HCT116 (cell line): ENCODE measurements around the gene REXO4. TPM values are rescaled to one million over a fixed set of nuclear protein-coding genes. Genes with fewer than 3 reads are reported as not detected.

Experiments used
- ATAC-seq: fragments of 200-7000 bp; cut with Tn5 transposase; 2 replicates; pipeline ENCODE4 v1.9.1; 2020; ENCODE audit warnings: mild to moderate bottlenecking, moderate library complexity
- BruUV-seq: library from RNA; stranded (reverse); fragments of 400-500 nt; replicated peaks from 2 replicates; lab custom pipeline; 2021; lab: Mats Ljungman, UMichigan
- CTCF ChIA-PET: fragments of 300-600 bp; sonication (Branson Sonifier 250); formaldehyde crosslinking; loops from one replicate; lab custom pipeline; 2021; ENCODE audit warnings: antibody characterized with exemption; lab: Charles Lee
- POLR2A ChIA-PET: fragments of 300-600, 350-600 bp; sonication (Branson Sonifier 250); formaldehyde crosslinking; loops from one replicate; lab custom pipeline; 2021; ENCODE audit warnings: antibody characterized with exemption; lab: Charles Lee
- RAD21 ChIA-PET, 2 experiments: fragments of 300-600 bp; sonication (Branson Sonifier 250); formaldehyde crosslinking; loops; one replicate each; lab custom pipeline; 2023; ENCODE audit warnings: low total read pairs in 2 of 2; ENCODE audit not compliant: uncharacterized antibody in 2 of 2, unreplicated experiment in 2 of 2, low non-redundant PET in 1 of 2; lab: Charles Lee
- DNase-seq: peaks from one replicate; pipeline ENCODE4 v3.0.0-alpha.2; 2010; ENCODE audit warnings: low read depth, low spot score
- H2AFZ ChIP-seq: fragments of 200-600 bp; shearing (Covaris generic), sonication (generic); 2 replicates; pipeline ENCODE4 v1.6.1; 2017; ENCODE audit warnings: low read depth, mixed run types, mixed read lengths, antibody characterized with exemption, low read length; ENCODE audit not compliant: poor library complexity, severe bottlenecking
- H3K27ac ChIP-seq: 2 replicates; pipeline ENCODE4 v1.5.1; 2012; ENCODE audit warnings: low read depth, low read length
- H3K27me3 ChIP-seq: fragments of 200-600 bp; sonication (generic); 2 replicates; pipeline ENCODE4 v1.6.1; 2016; ENCODE audit warnings: mixed run types, low read length, mixed read lengths; ENCODE audit not compliant: insufficient read depth
- H3K36me3 ChIP-seq, 2 experiments: fragments of 200-500 bp in 1 of 2; fragments of 200-600 bp in 1 of 2; sonication (Bioruptor generic) in 1 of 2; sonication (generic) in 1 of 2; 2 replicates each; pipeline versions ENCODE4 v1.5.1 to v1.6.1; 2014 to 2016; ENCODE audit warnings: low read length in 2 of 2, inconsistent platforms in 1 of 2, mixed read lengths in 1 of 2, mixed run types in 1 of 2; ENCODE audit not compliant: insufficient read depth in 2 of 2, control insufficient read depth in 1 of 2
- H3K4me1 ChIP-seq, 2 experiments: fragments of 200-600 bp in 1 of 2; sonication (generic) in 1 of 2; 2 replicates each; pipeline versions ENCODE4 v1.5.1 to v1.6.1; 2012 to 2017; ENCODE audit warnings: low read length in 2 of 2, inconsistent platforms in 1 of 2, mild to moderate bottlenecking in 1 of 2, mixed read lengths in 1 of 2, mixed run types in 1 of 2, moderate library complexity in 1 of 2; ENCODE audit not compliant: insufficient read depth in 2 of 2, control insufficient read depth in 1 of 2
- H3K4me2 ChIP-seq: fragments of 200-600 bp; sonication (generic); 2 replicates; pipeline ENCODE4 v1.6.1; 2017; ENCODE audit warnings: mixed run types, low read length, mixed read lengths
- H3K4me3 ChIP-seq, 2 experiments: fragments of 200-600 bp in 1 of 2; sonication (generic) in 1 of 2; replicated peaks in 1 of 2; 2 replicates each; pipeline ENCODE4 v1.5.1; 2011 to 2016; ENCODE audit warnings: low read length in 2 of 2, control low read depth in 1 of 2, low read depth in 1 of 2, mild to moderate bottlenecking in 1 of 2, mixed read lengths in 1 of 2, mixed run types in 1 of 2
- H3K79me2 ChIP-seq: fragments of 200-600 bp; sonication (generic); 2 replicates; pipeline ENCODE4 v1.6.1; 2017; ENCODE audit warnings: mild to moderate bottlenecking, mixed run types, low read length, moderate library complexity, mixed read lengths; ENCODE audit not compliant: insufficient read depth
- H3K9ac ChIP-seq: fragments of 200-600 bp; sonication (generic); 2 replicates; pipeline ENCODE4 v1.6.1; 2016; ENCODE audit warnings: low read length, mixed read lengths
- H3K9me2 ChIP-seq: fragments of 200-600 bp; sonication (generic), shearing (Covaris generic); 2 replicates; pipeline ENCODE4 v1.6.1; 2017; ENCODE audit warnings: mixed run types, mild to moderate bottlenecking, moderate library complexity; ENCODE audit not compliant: insufficient read depth
- H3K9me3 ChIP-seq, 2 experiments: fragments of 200-500 bp in 1 of 2; fragments of 200-600 bp in 1 of 2; sonication (Bioruptor generic) in 1 of 2; sonication (generic) in 1 of 2; 2 replicates each; pipeline ENCODE4 v1.6.1; 2014 to 2017; ENCODE audit warnings: low read length in 2 of 2, mixed read lengths in 2 of 2, inconsistent platforms in 1 of 2, low read depth in 1 of 2, mild to moderate bottlenecking in 1 of 2, mixed run types in 1 of 2, moderate library complexity in 1 of 2; ENCODE audit not compliant: control insufficient read depth in 1 of 2, insufficient read depth in 1 of 2
- H4K20me1 ChIP-seq: fragments of 200-600 bp; sonication (generic), shearing (Covaris generic); 2 replicates; pipeline ENCODE4 v1.6.1; 2017; ENCODE audit warnings: mixed run types, mild to moderate bottlenecking, moderate library complexity; ENCODE audit not compliant: insufficient read depth
- CBX3 ChIP-seq: IDR thresholded peaks from 2 replicates; pipeline ENCODE4 v1.6.1; 2012; ENCODE audit warnings: low read depth
- CEBPB ChIP-seq: IDR thresholded peaks from 2 replicates; pipeline ENCODE4 v1.6.1; 2012; ENCODE audit warnings: low read depth
- EGR1 ChIP-seq: IDR thresholded peaks from 2 replicates; pipeline ENCODE4 v1.6.1; 2012; ENCODE audit warnings: low read depth
- ELF1 ChIP-seq: IDR thresholded peaks from 2 replicates; pipeline ENCODE4 v1.6.1; 2012; ENCODE audit warnings: low read depth, borderline replicate concordance
- EZH2phosphoT487 ChIP-seq: fragments of 200-600 bp; IDR thresholded peaks from 2 replicates; pipeline ENCODE4 v1.6.1; 2018; ENCODE audit warnings: antibody characterized with exemption, borderline replicate concordance
- JUND ChIP-seq: IDR thresholded peaks from 2 replicates; pipeline ENCODE4 v1.6.1; 2012
- POLR2A ChIP-seq: IDR thresholded peaks from 2 replicates; pipeline ENCODE4 v1.7.0; 2011; ENCODE audit warnings: borderline replicate concordance; ENCODE audit not compliant: insufficient read depth, insufficient read length; ENCODE audit errors: extremely low read depth
- POLR2AphosphoS5 ChIP-seq: IDR thresholded peaks from 2 replicates; pipeline ENCODE4 v1.6.1; 2011; ENCODE audit warnings: mild to moderate bottlenecking, low read depth, low read length, moderate library complexity
- SIN3A ChIP-seq: IDR thresholded peaks from 2 replicates; pipeline ENCODE4 v1.6.1; 2012; ENCODE audit warnings: low read depth
- SP1 ChIP-seq: IDR thresholded peaks from 2 replicates; pipeline ENCODE4 v1.6.1; 2012; ENCODE audit warnings: low read depth
- SRF ChIP-seq: IDR thresholded peaks from 2 replicates; pipeline ENCODE4 v1.6.1; 2012; ENCODE audit warnings: low read depth
- TCF7L2 ChIP-seq: IDR thresholded peaks from 2 replicates; pipeline ENCODE4 v1.7.0; 2011; ENCODE audit warnings: borderline replicate concordance, inconsistent platforms; ENCODE audit not compliant: insufficient read depth, insufficient read length; ENCODE audit errors: extremely low read depth
- ZNF274 ChIP-seq: fragments of 200-500 bp; sonication (Bioruptor generic); IDR thresholded peaks from 2 replicates; pipeline ENCODE4 v1.6.1; 2014; ENCODE audit warnings: mild to moderate bottlenecking, low read depth, low read length, inconsistent platforms
- intact Hi-C: fragments of 100-400 bp; cut with micrococcal nuclease; formaldehyde crosslinking; loops from 2 replicates; pipeline ENCODE4 v1.10.0; 2022
- total RNA-seq: library from RNA; stranded (reverse); gene quantifications from one replicate; pipeline ENCODE4 v1.2.1, GENCODE V29; 2021; ENCODE audit not compliant: unreplicated experiment
- TF ChIP-seq, protein P1 (sequence below): IDR thresholded peaks from 2 replicates; pipeline ENCODE4 v1.6.1; 2012; ENCODE audit warnings: low read depth
- TF ChIP-seq, protein P2 (sequence below): IDR thresholded peaks from 2 replicates; pipeline ENCODE4 v1.6.1; 2012
- TF ChIP-seq, protein P3 (sequence below), 3 experiments: fragments of 200-600 bp in 1 of 3; sonication (generic) in 1 of 3; IDR thresholded peaks in 2 of 3; conservative IDR thresholded peaks in 1 of 3; 2 replicates each; pipeline ENCODE4 v1.5.1; 2012 to 2017; ENCODE audit warnings: low read depth in 2 of 3, low read length in 2 of 3, antibody characterized with exemption in 1 of 3, borderline replicate concordance in 1 of 3, control low read depth in 1 of 3, mild to moderate bottlenecking in 1 of 3, mixed read lengths in 1 of 3, mixed run types in 1 of 3, moderate library complexity in 1 of 3; ENCODE audit not compliant: insufficient read depth in 1 of 3
- TF ChIP-seq, protein P4 (sequence below): IDR thresholded peaks from 2 replicates; pipeline ENCODE4 v1.6.1; 2012
- TF ChIP-seq, protein P5 (sequence below): IDR thresholded peaks from 2 replicates; pipeline ENCODE4 v1.6.1; 2011; ENCODE audit warnings: mild to moderate bottlenecking, low read length, moderate library complexity; ENCODE audit not compliant: insufficient replicate concordance; ENCODE audit errors: extremely low read depth

Gene REXO4
- total RNA-seq, 1 experiment from 2014 or later, result 24.6 TPM

DNA sequence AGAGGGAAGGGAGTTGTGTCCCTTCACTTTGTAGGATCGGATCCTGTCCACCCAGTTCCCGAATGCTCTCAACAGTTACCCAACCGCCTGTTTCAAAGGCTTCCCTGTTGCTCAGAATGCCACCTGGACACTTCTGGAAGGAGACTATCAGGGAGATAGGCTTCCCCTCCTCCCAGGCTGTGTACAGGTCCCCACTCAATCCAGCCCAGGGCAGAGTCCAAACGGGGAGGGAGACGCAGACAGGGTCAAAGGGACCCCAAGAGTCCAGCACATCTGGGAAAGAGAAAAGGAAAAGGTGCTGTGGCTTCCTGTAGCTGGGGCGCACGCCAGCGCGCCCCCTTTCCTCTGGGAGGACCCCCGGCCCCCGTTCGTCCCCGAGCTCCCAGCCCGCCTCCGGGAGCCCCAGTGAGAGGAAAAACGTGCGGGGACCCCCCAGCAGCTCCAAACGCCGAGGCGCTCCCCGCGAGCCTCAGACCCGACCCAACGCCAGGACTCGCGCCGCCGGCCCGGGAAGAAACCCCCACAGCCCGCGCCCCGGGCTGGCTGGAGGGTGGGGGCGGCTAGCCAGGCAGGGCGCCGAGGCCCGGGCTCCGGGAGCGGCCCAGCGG is 42.6 kb downstream of the REXO4 start:
- intact Hi-C loops, result no loop called here
- peak overlapping the region; percentile 59 to 95 for H3K4me3 ChIP-seq
- H2AFZ ChIP-seq, result no peak overlapping the region
- BruUV-seq, result no TSS peak
- peak overlapping the region; percentile 94 for H3K9ac ChIP-seq
- H3K27me3 ChIP-seq, result no peaks in the 10 kb centered on the region
- no peaks in the 10 kb centered on the region for H3K9me3 ChIP-seq
- H4K20me1 ChIP-seq, result 0 out of 2 replicates have a peak, but pooled peaks cover 9% of the 10 kb centered on the region
- ChIA-PET POLR2A (interaction anchor here (1.7 kb wide), 1 partner anchor 20 kb away, joined by 7 read pairs; the partner anchor contains the start of genes SURF1 and SURF2), CTCF (no interaction called here), RAD21 (no interaction called here)
- DNase-seq (no peak), ATAC-seq (peak; percentile 20)
- H3K4me1 ChIP-seq, result peaks cover 21 to 29% of the 10 kb centered on the region in 2 experiments
- peak overlapping the region; percentile 91 for H3K27ac ChIP-seq
- H3K79me2 ChIP-seq, result peaks cover 57% of the 10 kb centered on the region
- no peaks in the 10 kb centered on the region for H3K9me2 ChIP-seq
- TF ChIP-seq SRF (no peak), POLR2AphosphoS5 (no peak), SIN3A (no peak), ELF1 (no peak), JUND (no peak), CBX3 (no peak), SP1 (no peak), ZNF274 (no peak), EGR1 (no peak), POLR2A (no peak), CEBPB (no peak), TCF7L2 (no peak), EZH2phosphoT487 (no peak)
- TF ChIP-seq, protein P1, sequence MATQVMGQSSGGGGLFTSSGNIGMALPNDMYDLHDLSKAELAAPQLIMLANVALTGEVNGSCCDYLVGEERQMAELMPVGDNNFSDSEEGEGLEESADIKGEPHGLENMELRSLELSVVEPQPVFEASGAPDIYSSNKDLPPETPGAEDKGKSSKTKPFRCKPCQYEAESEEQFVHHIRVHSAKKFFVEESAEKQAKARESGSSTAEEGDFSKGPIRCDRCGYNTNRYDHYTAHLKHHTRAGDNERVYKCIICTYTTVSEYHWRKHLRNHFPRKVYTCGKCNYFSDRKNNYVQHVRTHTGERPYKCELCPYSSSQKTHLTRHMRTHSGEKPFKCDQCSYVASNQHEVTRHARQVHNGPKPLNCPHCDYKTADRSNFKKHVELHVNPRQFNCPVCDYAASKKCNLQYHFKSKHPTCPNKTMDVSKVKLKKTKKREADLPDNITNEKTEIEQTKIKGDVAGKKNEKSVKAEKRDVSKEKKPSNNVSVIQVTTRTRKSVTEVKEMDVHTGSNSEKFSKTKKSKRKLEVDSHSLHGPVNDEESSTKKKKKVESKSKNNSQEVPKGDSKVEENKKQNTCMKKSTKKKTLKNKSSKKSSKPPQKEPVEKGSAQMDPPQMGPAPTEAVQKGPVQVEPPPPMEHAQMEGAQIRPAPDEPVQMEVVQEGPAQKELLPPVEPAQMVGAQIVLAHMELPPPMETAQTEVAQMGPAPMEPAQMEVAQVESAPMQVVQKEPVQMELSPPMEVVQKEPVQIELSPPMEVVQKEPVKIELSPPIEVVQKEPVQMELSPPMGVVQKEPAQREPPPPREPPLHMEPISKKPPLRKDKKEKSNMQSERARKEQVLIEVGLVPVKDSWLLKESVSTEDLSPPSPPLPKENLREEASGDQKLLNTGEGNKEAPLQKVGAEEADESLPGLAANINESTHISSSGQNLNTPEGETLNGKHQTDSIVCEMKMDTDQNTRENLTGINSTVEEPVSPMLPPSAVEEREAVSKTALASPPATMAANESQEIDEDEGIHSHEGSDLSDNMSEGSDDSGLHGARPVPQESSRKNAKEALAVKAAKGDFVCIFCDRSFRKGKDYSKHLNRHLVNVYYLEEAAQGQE, result no peak
- TF ChIP-seq, protein P2, sequence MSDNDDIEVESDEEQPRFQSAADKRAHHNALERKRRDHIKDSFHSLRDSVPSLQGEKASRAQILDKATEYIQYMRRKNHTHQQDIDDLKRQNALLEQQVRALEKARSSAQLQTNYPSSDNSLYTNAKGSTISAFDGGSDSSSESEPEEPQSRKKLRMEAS, result no peak
- TF ChIP-seq, protein P3, sequence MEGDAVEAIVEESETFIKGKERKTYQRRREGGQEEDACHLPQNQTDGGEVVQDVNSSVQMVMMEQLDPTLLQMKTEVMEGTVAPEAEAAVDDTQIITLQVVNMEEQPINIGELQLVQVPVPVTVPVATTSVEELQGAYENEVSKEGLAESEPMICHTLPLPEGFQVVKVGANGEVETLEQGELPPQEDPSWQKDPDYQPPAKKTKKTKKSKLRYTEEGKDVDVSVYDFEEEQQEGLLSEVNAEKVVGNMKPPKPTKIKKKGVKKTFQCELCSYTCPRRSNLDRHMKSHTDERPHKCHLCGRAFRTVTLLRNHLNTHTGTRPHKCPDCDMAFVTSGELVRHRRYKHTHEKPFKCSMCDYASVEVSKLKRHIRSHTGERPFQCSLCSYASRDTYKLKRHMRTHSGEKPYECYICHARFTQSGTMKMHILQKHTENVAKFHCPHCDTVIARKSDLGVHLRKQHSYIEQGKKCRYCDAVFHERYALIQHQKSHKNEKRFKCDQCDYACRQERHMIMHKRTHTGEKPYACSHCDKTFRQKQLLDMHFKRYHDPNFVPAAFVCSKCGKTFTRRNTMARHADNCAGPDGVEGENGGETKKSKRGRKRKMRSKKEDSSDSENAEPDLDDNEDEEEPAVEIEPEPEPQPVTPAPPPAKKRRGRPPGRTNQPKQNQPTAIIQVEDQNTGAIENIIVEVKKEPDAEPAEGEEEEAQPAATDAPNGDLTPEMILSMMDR (IDR thresholded peaks at IDR 0.05 in 2 of 3, conservative IDR thresholded peaks at IDR 0.05 in 1 of 3; ENCODE audit: borderline replicate concordance in 1 of 3, insufficient read depth in 1 of 3, low read depth in 2 of 3, low read length in 2 of 3), result no peak
- TF ChIP-seq, protein P4, sequence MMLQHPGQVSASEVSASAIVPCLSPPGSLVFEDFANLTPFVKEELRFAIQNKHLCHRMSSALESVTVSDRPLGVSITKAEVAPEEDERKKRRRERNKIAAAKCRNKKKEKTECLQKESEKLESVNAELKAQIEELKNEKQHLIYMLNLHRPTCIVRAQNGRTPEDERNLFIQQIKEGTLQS, result no peak
- TF ChIP-seq, protein P5, sequence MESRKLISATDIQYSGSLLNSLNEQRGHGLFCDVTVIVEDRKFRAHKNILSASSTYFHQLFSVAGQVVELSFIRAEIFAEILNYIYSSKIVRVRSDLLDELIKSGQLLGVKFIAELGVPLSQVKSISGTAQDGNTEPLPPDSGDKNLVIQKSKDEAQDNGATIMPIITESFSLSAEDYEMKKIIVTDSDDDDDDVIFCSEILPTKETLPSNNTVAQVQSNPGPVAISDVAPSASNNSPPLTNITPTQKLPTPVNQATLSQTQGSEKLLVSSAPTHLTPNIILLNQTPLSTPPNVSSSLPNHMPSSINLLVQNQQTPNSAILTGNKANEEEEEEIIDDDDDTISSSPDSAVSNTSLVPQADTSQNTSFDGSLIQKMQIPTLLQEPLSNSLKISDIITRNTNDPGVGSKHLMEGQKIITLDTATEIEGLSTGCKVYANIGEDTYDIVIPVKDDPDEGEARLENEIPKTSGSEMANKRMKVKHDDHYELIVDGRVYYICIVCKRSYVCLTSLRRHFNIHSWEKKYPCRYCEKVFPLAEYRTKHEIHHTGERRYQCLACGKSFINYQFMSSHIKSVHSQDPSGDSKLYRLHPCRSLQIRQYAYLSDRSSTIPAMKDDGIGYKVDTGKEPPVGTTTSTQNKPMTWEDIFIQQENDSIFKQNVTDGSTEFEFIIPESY, result no peak
- peaks cover 9 to 21% of the 10 kb centered on the region in 2 experiments; a peak in 3 of 4 replicates for H3K36me3 ChIP-seq
- H3K4me2 ChIP-seq, result peak overlapping the region; percentile 76
